Neural progenitor cell (in vitro differentiated cells): ENCODE results near the gene CLTCL1. TPM values are rescaled to one million over a fixed set of nuclear protein-coding genes. Genes with fewer than 3 reads are reported as not detected.
A peak's percentile ranks its signal among the peaks of the same experiment; 100 is the strongest.

Experiments
- DNase-seq: peaks from one replicate; pipeline ENCODE4 v3.0.0-alpha.2; 2016; ENCODE audit warnings: low spot score
- H2AFZ ChIP-seq: fragments of 200-600 bp; sonication (generic); replicated peaks from 2 replicates; pipeline ENCODE4 v1.6.1; 2016; ENCODE audit warnings: antibody characterized with exemption
- H3F3A ChIP-seq: fragments of 200-600 bp; sonication (generic); 2 replicates; pipeline ENCODE4 v1.6.1; 2016; ENCODE audit warnings: antibody characterized with exemption, low read depth
- H3K27ac ChIP-seq: fragments of 200-600 bp; sonication (generic); 2 replicates; pipeline ENCODE4 v1.5.1; 2016; ENCODE audit warnings: mild to moderate bottlenecking
- H3K27me3 ChIP-seq: fragments of 200-600 bp; sonication (generic); 2 replicates; pipeline ENCODE4 v1.6.1; 2016; ENCODE audit warnings: mild to moderate bottlenecking, moderate library complexity
- H3K36me3 ChIP-seq: fragments of 200-600 bp; sonication (generic); 2 replicates; pipeline ENCODE4 v1.5.1; 2016
- H3K4me1 ChIP-seq: fragments of 200-600 bp; sonication (generic); 2 replicates; pipeline ENCODE4 v1.6.1; 2016; ENCODE audit warnings: mixed run types
- H3K4me2 ChIP-seq: fragments of 200-600 bp; sonication (generic); 2 replicates; pipeline ENCODE4 v1.6.1; 2016
- H3K4me3 ChIP-seq: fragments of 200-600 bp; sonication (generic); 2 replicates; pipeline ENCODE4 v1.5.1; 2016
- H3K79me2 ChIP-seq: fragments of 200-600 bp; sonication (generic); 2 replicates; pipeline ENCODE4 v1.6.1; 2016; ENCODE audit warnings: low read depth
- H3K9ac ChIP-seq: fragments of 200-600 bp; sonication (generic); 2 replicates; pipeline ENCODE4 v1.6.1; 2016
- H3K9me3 ChIP-seq: fragments of 200-600 bp; sonication (generic); 2 replicates; pipeline ENCODE4 v1.5.1; 2016; ENCODE audit warnings: low read depth
- H4K20me1 ChIP-seq: fragments of 200-600 bp; sonication (generic); 2 replicates; pipeline ENCODE4 v1.6.1; 2016; ENCODE audit warnings: low read depth
- H3K27ac Mint-ChIP-seq: 3 replicates; pipeline ENCODE4 v1.8.0; 2021; ENCODE audit warnings: mixed read lengths
- H3K27me3 Mint-ChIP-seq: 2 replicates; pipeline ENCODE4 v1.8.0; 2022; ENCODE audit warnings: low read depth, mild to moderate bottlenecking, inconsistent platforms, moderate library complexity, mixed read lengths; ENCODE audit not compliant: insufficient read depth
- H3K36me3 Mint-ChIP-seq: 3 replicates; pipeline ENCODE4 v1.8.0; 2021; ENCODE audit warnings: mixed read lengths
- H3K4me1 Mint-ChIP-seq: 3 replicates; pipeline ENCODE4 v1.8.0; 2021; ENCODE audit warnings: mixed read lengths
- H3K4me3 Mint-ChIP-seq: 3 replicates; pipeline ENCODE4 v1.8.0; 2021; ENCODE audit warnings: mild to moderate bottlenecking, moderate library complexity, mixed read lengths
- H3K9me3 Mint-ChIP-seq: 3 replicates; pipeline ENCODE4 v1.8.0; 2020; ENCODE audit warnings: mixed read lengths
- EZH2 ChIP-seq: fragments of 200-600 bp; sonication (generic); IDR thresholded peaks from 2 replicates; pipeline ENCODE4 v1.6.1; 2017; ENCODE audit warnings: antibody characterized with exemption, mild to moderate bottlenecking, moderate library complexity
- EZH2phosphoT487 ChIP-seq: fragments of 200-600 bp; sonication (generic); IDR thresholded peaks from 2 replicates; pipeline ENCODE4 v1.6.1; 2017; ENCODE audit warnings: antibody characterized with exemption
- total RNA-seq: library from RNA; depleted of rRNA; stranded (reverse); fragments of >200 nt; gene quantifications from 2 replicates; pipeline ENCODE4 v1.2.3, GENCODE V29; 2015; ENCODE audit warnings: low replicate concordance
- TF ChIP-seq, protein P1 (sequence below): fragments of 200-600 bp; sonication (generic); IDR thresholded peaks from 2 replicates; pipeline ENCODE4 v1.5.1; 2017; ENCODE audit warnings: antibody characterized with exemption, mild to moderate bottlenecking

Gene CLTCL1
- total RNA-seq, 1 donor from 2014 or later = 13.7 TPM

DNA sequence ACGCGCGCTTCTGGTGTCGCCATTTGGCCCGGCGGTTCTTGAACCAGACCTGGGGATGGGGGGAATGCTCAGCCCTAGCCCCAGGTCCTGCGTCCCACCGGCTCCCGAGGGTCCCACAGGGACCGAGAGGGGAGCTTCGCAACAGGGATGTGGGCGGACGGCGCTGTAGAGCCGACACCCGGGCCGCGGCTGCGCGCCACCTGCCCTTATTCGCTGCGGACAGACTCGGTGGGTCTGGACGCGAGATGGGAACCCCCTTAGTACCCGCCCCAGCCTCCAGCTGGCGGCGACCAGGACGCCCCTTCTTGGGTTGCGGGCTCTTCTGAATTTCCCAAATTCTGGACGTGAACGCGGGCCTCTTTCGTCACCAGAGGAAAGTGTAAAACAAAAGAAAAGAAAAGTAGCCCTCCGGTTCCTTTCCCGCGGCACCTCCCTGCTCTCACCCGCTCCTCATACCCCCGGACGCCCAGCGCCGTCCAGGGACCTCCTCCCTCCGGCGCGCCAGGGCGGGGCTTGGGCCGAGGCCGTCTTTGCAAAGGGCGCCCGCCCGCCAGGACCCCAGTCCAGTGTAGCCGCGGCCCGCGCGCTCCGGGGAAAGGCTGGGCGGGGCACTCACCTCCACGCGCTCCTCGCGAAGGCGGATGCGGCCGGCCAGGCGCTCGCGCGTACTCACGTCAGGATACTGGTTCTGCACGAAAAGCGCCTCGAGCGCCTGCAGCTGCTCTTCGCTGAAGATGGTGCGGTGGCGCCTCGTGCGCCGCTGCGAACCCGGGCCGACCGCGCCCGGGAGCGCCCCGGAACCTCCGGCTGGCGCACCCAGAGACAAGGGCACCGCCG is 142.3 kb downstream of the CLTCL1 start:
- DNase-seq = peak; percentile 67
- Mint-ChIP-seq H3K36me3 (peaks cover 4% of the 10 kb centered on the region), H3K27me3 (peaks cover 68% of the 10 kb centered on the region), H3K27ac (no peak overlapping the region), H3K4me3 (no peak overlapping the region), H3K4me1 (peaks cover 8% of the 10 kb centered on the region), H3K9me3 (peaks cover 13% of the 10 kb centered on the region)
- H3K36me3 ChIP-seq = no peaks in the 10 kb centered on the region
- TF ChIP-seq EZH2 (peak; percentile 100), EZH2phosphoT487 (peak; percentile 99)
- TF ChIP-seq, protein P1, sequence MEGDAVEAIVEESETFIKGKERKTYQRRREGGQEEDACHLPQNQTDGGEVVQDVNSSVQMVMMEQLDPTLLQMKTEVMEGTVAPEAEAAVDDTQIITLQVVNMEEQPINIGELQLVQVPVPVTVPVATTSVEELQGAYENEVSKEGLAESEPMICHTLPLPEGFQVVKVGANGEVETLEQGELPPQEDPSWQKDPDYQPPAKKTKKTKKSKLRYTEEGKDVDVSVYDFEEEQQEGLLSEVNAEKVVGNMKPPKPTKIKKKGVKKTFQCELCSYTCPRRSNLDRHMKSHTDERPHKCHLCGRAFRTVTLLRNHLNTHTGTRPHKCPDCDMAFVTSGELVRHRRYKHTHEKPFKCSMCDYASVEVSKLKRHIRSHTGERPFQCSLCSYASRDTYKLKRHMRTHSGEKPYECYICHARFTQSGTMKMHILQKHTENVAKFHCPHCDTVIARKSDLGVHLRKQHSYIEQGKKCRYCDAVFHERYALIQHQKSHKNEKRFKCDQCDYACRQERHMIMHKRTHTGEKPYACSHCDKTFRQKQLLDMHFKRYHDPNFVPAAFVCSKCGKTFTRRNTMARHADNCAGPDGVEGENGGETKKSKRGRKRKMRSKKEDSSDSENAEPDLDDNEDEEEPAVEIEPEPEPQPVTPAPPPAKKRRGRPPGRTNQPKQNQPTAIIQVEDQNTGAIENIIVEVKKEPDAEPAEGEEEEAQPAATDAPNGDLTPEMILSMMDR = no peak
- no peak overlapping the region for H3K9ac ChIP-seq
- H3K79me2 ChIP-seq = peaks cover under 1% of the 10 kb centered on the region
- peaks cover 94% of the 10 kb centered on the region for H3K27me3 ChIP-seq
- H3K4me2 ChIP-seq = peak overlapping the region; percentile 51
- peak overlapping the region; percentile 40 for H3K4me3 ChIP-seq
- H3F3A ChIP-seq = peaks cover 7% of the 10 kb centered on the region
- peaks cover 10% of the 10 kb centered on the region for H4K20me1 ChIP-seq
- no peak overlapping the region for H3K27ac ChIP-seq
- H2AFZ ChIP-seq = peak overlapping the region; percentile 79
- H3K4me1 ChIP-seq = no peaks in the 10 kb centered on the region
- H3K9me3 ChIP-seq = no peaks in the 10 kb centered on the region

DNA sequence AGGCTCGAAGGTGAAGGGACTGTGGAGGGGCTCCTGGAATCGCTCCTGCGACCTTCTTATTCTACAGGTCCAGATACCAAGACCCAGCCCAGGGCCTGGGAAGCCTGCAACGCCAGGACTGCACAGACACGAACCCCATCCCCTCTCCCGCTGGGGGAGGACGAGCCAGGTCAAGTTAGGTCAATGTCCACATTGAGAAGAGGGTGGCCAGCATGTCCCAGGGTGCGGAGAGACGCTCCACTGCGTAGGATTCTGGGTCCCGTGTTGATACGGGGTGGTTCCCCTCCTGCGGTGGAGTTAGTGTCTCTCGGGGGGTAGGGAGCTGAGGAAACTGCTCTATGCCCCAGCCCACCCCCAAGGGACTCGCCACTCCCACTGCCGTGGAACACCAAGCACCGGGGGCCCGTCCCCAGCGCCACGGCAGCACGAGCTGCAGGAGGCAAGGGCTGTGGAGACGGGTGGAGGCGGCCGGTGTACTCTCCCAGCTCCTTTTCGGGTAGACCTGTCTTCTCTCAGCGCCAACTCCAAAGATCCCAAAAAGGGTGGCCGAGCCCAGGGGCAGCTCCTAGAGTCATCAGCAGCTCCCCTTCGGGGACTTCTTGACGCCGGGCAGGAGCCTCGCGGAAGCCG is 143.0 kb downstream of the CLTCL1 start:
- no peak for DNase-seq
- Mint-ChIP-seq H3K27ac (no peak overlapping the region), H3K9me3 (peaks cover 13% of the 10 kb centered on the region), H3K27me3 (peaks cover 63% of the 10 kb centered on the region), H3K4me3 (no peak overlapping the region), H3K36me3 (peaks cover 4% of the 10 kb centered on the region), H3K4me1 (peaks cover 14% of the 10 kb centered on the region)
- no peak overlapping the region for H3K4me3 ChIP-seq
- no peaks in the 10 kb centered on the region for H3K36me3 ChIP-seq
- no peak overlapping the region for H3K9ac ChIP-seq
- H3K27ac ChIP-seq = no peak overlapping the region
- H3K4me2 ChIP-seq = no peak overlapping the region
- peaks cover 4% of the 10 kb centered on the region for H3K4me1 ChIP-seq
- peaks cover 87% of the 10 kb centered on the region for H3K27me3 ChIP-seq
- H4K20me1 ChIP-seq = peaks cover 13% of the 10 kb centered on the region
- no peaks in the 10 kb centered on the region for H3K9me3 ChIP-seq
- H2AFZ ChIP-seq = peak overlapping the region; percentile 79
- peaks cover 7% of the 10 kb centered on the region for H3F3A ChIP-seq
- TF ChIP-seq EZH2phosphoT487 (no peak), EZH2 (no peak)
- TF ChIP-seq, protein P1 = no peak
- H3K79me2 ChIP-seq = peaks cover 8% of the 10 kb centered on the region

DNA sequence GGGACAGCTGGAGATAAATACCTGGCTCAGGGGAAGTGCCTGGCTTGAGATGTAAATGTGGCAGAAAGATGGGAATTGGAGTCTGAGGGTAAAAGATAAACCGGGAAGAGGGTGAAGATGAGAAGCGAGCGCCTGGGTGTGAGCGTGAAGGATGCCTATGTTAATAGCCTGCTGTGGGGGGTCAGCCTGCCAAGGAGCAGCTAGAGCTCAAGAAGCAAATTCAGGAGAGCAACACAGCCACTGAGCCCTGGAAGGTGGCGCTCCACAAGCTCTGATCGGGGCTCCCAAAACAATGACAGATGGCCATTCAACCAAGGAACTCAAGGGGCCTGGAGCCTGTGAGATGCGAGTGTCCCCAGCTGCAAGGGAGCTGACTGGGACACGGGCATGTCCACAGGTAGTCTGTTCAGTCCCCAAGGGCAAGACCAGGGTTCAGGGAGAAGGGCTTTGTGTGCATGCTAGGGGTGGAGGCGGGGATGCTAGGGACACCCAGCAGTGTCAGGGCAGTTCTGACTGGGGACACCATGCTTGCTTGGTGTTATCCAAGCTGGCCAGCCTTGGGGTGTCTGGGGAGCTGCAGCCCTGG is 144.2 kb downstream of the CLTCL1 start:
- Histone ChIP-seq H3K4me1 (peaks cover 6% of the 10 kb centered on the region), H3K9ac (no peak overlapping the region), H4K20me1 (peaks cover 17% of the 10 kb centered on the region), H3K4me2 (no peak overlapping the region), H3K27me3 (peaks cover 75% of the 10 kb centered on the region), H3K27ac (no peak overlapping the region), H3K4me3 (no peak overlapping the region), H3K9me3 (no peaks in the 10 kb centered on the region), H3K36me3 (no peaks in the 10 kb centered on the region), H3F3A (peaks cover 7% of the 10 kb centered on the region), H2AFZ (no peak overlapping the region), H3K79me2 (peaks cover 12% of the 10 kb centered on the region)
- no peak for DNase-seq
- no peak overlapping the region for H3K27ac Mint-ChIP-seq
- H3K9me3 Mint-ChIP-seq = peaks cover 10% of the 10 kb centered on the region
- peaks cover 54% of the 10 kb centered on the region for H3K27me3 Mint-ChIP-seq
- H3K36me3 Mint-ChIP-seq = peaks cover 6% of the 10 kb centered on the region
- H3K4me1 Mint-ChIP-seq = peaks cover 17% of the 10 kb centered on the region
- TF ChIP-seq, protein P1 = no peak
- TF ChIP-seq EZH2 (no peak), EZH2phosphoT487 (no peak)
- H3K4me3 Mint-ChIP-seq = peak overlapping the region; percentile 68
